Embryonic facial prominence (tissue), 1 donor: ENCODE data around the gene BMF.

Experiments
- DNase-seq: peaks from one replicate; pipeline ENCODE4 v3.0.0-alpha.2; 2016; ENCODE audit errors: extremely low spot score

BMF gene

DNA sequence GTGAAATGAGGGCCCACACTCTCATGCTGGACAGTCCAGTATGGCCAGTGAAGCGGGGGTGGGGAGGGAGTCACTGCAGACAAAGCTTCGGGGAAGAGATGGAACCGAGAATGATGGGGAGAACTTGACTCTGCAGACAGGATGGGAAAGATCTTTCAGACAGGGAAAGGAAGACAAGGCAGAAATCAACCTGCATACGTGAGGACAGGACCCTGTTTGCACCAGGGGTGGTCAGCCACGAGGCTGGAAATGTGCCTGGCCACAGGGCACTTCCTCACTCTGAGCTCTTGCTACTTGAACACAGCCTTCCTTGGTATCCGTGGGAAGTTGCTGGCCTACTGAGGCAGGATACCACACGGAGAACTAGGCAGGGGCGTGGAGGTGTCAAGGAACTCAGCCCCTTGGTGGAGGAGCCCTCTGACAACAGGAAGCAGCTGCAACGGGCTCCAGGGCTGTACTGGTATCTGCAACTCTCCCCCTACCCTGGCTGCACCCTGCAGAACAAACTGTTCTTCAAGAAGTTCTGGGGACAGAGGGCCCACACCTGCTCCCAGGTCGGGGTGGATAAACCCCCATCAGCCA, 60.4 kb downstream of the BMF start:
- no peak for DNase-seq

DNA sequence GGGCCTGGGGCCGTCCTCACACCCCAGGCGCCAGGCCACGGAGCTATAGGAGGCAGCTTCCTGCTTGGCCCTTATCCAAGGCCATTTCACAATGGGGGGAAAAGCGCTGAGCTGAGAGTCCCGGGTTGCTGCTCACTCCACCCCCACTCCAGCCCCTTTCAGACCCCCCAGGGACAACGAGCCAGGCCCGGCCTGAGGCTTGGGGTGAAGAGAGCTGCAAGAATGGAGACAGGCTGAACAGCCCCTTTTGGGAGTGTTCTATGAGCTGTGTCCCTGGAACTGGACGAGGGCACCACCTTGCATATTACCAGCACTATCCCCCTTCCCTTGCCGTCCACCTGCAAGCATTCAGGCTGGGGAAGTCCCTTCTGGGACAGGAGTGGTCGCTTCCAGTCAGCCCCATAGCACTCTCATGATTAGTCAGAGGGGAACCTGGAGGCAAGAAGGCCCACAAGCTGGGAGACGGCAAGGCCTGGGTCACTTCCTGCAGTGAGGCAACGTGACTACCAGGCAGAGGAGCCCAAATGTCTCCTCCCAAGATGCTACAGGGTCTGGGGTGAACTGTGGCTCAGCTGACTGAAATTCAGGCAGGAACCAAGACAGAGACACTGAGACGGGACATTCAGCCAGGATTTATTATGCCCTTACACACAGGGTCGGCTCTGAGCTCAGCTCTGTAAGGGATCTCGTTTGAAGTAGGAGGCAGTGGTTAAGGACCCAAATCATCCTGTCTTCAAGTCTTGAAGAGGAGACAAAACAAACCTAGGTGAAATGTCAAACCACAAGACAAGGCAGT, 61.1 kb downstream of the BMF start:
- DNase-seq, result no peak

DNA sequence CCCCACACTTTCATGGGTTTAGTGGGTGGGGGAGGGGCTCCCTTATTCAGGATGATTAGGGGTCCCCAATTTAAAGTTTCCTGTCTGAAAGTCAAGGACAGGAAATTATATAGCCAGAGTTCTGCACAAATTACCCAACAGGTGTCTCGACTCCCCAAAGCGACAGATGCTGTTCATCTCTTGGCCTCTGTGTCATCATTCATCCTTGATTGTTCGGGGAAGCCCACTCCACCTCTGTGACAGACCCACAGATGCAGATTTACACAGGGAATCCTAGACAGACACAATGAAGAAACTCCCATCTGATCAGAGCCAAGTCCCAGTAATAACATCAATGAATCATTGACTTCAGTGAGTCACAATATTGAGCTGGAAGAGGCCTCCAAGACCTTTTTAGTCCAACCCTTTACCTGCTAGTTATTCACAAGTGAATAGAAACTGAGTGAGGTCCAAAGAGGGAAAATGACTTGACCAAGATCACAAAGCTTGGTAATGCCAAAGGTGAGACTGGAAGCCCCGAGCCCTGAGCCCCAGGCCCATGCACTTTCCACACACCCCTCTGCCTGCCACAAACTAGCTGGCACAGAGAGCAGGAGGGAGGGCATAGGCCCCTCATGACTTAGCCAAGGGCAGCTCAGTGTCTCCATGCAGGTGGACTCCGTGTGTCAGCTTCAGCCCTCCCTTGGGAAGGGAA, 61.8 kb downstream of the BMF start:
- no peak for DNase-seq

DNA sequence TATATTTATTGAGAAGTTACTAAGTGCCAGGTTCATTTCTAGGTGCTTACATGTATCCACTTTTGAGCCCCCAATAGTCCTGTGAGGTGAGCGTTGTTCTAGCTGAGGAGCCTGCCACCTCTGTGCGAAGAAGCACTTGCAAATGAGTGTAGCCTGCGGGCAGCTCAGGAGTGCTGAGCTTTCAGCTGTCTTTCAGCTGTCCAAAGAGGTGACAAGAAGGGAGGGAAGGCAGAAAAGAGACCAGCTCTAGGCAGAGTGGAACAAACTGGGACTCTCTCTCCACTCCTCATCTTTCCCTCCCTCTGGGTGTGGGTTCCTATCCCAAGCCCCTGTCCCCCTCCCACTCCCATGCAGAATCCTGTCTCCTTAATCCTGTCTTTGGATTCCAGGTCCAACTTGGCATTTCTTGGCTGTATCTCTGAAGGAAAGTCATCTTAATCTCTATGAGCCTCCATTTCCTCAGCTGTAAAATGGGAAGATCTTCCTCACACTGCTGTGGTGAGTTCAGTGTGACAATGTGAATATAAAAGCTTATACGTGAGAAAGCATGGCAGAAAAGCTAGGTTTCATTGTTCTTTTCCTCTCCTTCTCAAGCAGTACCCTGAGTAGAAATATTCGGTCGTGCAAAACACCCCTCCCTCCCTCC, 63.0 kb downstream of the BMF start:
- no peak for DNase-seq

DNA sequence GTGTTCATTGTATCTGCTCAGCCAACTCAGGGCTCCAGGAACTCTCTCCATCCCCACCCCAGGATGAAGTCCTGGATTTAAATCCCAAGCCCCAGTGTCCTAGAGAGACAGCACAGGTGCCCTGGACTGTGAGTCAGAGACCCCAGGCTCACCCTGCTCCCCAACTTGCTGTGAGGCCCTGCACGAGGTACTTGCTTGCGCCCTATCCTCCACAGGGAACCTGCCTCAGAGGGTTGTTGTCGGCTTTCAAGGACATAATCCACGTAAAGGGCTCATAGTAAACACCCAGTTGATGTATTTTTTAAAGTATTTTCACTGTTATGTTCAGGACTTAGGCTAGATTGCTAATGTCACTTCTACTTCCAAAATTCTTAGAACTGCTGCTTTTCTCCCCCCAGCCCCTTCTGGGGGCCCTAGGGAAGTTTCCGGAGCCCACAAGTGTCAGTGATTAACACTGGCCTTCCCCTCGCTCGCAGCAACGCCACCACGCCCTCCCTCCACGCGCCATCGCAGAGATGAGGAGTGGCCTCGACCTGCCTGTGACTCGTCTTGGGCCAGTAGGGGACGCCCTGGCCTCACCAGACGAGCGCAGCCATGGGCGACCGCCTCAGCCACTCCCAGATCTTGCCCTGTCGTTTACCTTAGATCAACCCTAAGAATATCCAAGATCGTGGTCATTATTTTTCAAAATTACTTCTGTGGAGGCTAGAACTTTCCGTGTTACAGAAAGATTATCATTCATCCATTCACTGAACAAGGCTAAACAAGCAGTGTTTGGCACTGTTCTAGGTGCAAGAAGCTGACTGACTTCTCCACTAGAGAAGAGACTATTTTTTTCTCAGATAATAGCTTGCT, 63.7 kb downstream of the BMF start:
- peak; percentile 64 for DNase-seq

DNA sequence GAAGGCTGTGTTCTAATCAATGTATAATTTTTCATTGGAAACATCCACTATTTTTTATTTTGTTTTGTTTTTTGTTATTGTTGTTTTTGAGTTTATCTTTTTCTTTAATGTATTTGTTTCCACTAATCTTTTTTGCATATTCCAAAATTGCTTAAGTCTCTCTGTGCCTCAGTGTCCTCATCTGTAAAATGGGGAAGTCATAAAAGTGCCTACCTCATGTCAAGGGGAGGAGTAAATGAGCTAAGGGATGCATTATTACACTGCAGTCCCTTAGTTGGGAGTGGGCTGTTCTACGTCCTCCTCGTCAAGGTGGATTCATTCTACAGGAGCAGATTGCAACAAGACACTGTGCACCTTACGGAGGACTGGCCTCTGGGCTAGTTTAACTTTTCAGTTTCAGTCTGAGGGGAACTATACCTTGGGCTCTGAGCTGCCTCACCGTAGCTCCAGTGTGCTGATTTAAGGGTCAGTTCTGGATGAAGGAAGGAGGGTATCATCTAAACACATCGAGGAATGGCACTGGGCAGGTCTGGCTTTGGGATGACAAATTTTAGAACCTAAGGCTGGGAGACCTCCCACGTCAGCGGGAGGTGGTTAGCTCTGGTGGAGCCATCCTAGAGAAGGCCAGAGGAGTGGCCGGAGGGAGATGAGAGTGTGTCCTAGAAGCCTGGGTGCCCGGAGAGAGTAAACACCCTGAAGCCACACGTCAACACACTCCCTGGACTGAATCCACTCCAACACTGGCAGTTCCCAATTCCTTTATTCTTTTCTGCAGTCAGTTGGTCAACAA, 64.6 kb downstream of the BMF start:
- no peak for DNase-seq

DNA sequence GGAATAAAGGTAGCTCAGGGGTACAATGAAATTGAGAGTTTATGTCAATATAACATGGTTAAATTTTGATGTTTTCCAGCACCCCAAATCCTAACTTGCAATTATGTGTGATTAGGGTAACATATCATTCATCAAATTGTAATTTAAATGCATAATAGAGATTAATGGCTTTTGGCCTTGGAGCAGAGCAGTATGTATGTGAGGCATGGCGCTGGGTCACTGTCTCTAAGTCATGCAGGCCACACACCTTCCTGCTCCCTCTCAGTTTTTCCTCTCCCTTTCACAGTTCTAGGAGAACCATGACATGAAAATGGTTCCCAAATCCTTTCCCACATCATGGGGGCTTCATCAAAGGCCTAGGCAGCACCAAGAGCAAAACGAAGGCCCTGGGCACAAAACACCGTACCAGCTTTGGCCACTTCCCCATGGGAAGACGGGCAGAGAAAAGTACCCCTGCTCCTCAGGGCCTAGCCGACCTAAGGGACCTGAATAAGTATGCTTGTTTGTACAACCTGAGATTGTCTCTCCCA, 65.8 kb downstream of the BMF start:
- no peak for DNase-seq

DNA sequence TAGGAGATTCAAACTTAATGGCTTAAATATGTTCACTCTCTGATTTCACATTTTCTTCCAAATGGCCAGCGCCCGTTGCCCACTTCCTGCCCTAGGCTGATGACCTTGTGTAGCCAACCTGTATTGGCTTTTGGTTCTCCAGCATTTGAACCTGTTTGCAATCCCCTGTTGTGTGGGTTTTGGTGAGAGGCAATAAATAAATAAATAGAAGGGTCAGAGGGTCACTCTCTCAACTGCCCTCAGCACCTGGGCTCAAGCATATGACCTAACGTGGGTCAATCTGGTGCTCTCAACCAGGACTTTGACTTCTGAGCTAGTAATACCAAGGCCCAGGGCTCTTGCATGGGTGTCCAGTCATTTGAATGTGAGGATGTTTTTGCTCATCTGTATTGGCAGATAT, 67.9 kb downstream of the BMF start:
- DNase-seq, result no peak

DNA sequence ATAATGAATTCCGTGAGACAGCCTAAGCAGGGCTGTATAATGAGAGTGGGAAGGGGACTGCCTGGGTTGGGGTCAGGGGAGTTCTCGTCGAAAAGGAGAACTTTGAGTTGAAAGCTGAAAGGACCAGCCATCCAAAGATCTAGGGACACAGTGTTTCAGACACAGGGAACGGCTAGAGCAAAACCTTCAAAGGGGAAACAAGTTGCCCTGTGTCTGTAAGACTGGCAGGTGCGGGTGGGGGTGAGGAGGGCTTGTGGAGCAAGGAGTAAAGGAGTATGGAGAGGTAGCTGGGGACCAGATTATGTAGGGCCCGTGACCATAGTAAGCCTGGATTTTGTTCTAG, 68.4 kb downstream of the BMF start:
- DNase-seq, result no peak

DNA sequence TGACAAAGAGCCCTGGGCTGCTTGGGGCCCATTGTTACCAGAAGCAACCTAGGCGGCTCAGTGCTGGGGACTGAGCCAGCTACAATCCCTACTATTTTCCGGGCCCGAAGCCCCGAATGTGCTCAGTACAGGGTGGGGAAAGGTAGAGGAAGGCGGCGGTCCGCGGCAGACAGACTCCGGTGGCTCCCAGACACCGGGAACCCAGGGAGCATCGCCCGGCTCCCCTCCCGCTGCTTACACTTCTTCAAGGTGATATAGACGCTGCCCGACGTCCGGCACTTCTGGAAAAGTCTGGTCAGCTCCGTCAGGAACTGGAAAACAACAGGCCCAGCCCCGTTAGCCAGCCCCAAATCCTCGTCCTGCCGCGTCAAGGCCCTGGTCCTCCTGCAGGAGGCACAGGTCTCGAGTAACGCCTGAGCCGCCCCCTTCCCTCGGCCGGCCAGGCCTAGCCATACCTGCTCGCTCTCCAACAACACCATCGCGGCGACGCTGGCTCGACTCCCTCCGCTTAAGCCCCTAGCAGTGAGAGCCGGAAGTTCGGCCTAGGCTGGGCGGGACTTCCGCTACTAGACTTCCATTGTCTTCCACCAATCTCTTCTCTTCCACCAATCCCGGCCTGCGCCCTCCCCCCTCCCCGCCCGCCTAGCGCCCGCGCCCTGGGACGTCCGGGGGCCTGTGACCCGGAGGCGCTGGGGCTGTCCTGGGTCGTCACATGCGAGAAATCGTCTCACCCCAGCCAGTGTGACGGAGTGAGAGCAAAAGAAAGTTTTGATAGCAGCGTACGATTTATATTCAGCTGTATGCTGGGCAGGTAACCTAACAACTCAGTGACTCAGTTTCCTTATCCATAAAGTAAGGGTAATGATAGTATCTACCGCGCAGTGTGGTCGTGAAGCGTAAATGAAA, 69.8 kb downstream of the BMF start, which contains the start of gene SRP14:
Gene SRP14 (minus strand): TSS at position 544 of the 906 bp plus-strand sequence. CDS start 65 bp downstream, at position 479.
- DNase-seq, result peak; percentile 91

DNA sequence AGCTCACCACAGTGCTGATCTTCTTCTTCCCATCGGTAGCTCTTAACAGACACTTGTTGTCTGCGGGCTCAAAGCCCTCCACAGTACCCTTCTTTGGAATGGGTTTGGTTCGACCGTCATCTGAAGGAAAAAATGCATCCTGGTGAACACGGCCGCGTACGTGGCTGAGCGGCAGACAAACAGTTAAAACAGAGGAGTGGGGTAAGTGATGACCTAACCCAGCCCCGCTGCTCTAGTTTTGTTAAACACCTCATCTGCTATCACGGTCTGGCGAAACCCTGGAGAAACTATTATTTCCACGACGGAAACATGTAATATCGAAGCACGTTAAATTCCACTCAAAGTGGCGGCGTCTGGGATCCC, 70.4 kb downstream of the BMF start:
- DNase-seq, result no peak
